Smooth muscle cell (in vitro differentiated cells): ENCODE results near the gene FILIP1. TPM values are rescaled to one million over a fixed set of nuclear protein-coding genes. Genes with fewer than 3 reads are reported as not detected.

Experiments
- DNase-seq: peaks from one replicate; lab custom pipeline; 2025; ENCODE audit not compliant: unreplicated experiment; lab: John Stamatoyannopoulos, UW
- H2AFZ ChIP-seq: fragments of 200-600 bp; sonication (generic); 2 replicates; pipeline ENCODE4 v1.6.0; 2016; ENCODE audit warnings: antibody characterized with exemption, low read depth, mild to moderate bottlenecking
- H3F3A ChIP-seq: fragments of 200-600 bp; sonication (generic); 2 replicates; pipeline ENCODE4 v1.6.0; 2017; ENCODE audit warnings: antibody characterized with exemption, low read depth
- H3K27ac ChIP-seq: fragments of 200-600 bp; sonication (generic); 2 replicates; pipeline ENCODE4 v1.5.1; 2016; ENCODE audit warnings: low read depth, mild to moderate bottlenecking
- H3K27me3 ChIP-seq: fragments of 200-600 bp; sonication (generic); 2 replicates; pipeline ENCODE4 v1.6.1; 2016; ENCODE audit warnings: low read depth, mild to moderate bottlenecking
- H3K36me3 ChIP-seq: fragments of 200-600 bp; sonication (generic); 2 replicates; pipeline ENCODE4 v1.5.1; 2016; ENCODE audit warnings: low read depth
- H3K4me1 ChIP-seq: fragments of 200-600 bp; sonication (generic); 2 replicates; pipeline ENCODE4 v1.5.1; 2016; ENCODE audit warnings: low read depth
- H3K4me2 ChIP-seq: fragments of 200-600 bp; sonication (generic); 2 replicates; pipeline ENCODE4 v1.6.0; 2016; ENCODE audit warnings: mild to moderate bottlenecking
- H3K4me3 ChIP-seq: fragments of 200-600 bp; sonication (generic); 2 replicates; pipeline ENCODE4 v1.5.1; 2016; ENCODE audit warnings: mild to moderate bottlenecking
- H3K79me2 ChIP-seq: fragments of 200-600 bp; sonication (generic); 2 replicates; pipeline ENCODE4 v1.6.0; 2016; ENCODE audit warnings: low read depth, mild to moderate bottlenecking
- H3K9ac ChIP-seq: fragments of 200-600 bp; sonication (generic); 2 replicates; pipeline ENCODE4 v1.6.0; 2016; ENCODE audit warnings: low read depth
- H3K9me3 ChIP-seq: fragments of 200-600 bp; sonication (generic); replicated peaks from 2 replicates; pipeline ENCODE4 v1.5.1; 2016; ENCODE audit warnings: low read depth
- H4K20me1 ChIP-seq: fragments of 200-600 bp; sonication (generic); 2 replicates; pipeline ENCODE4 v1.6.0; 2016; ENCODE audit warnings: low read depth
- CTCF ChIP-seq: fragments of 200-600 bp; sonication (generic); IDR thresholded peaks from 2 replicates; pipeline ENCODE4 v1.5.1; 2017; ENCODE audit warnings: borderline replicate concordance, mild to moderate bottlenecking, antibody characterized with exemption; ENCODE audit not compliant: insufficient read depth, poor library complexity, severe bottlenecking
- WGBS: methylation state at CpG from one replicate; pipeline ENCODE4 v1.1.7; 2016; ENCODE audit warnings: low lambda C conversion rate; 5-methylcytosine and 5-hydroxymethylcytosine counted together
- polyA plus RNA-seq: library from polyadenylated mRNA; unstranded; fragments of >200 nt; fragmentation: Nextera tagmentation; extraction: Ambion mirVana; gene quantifications from 2 replicates; pipeline ENCODE4 v1.2.1, GENCODE V29; 2016
- total RNA-seq: library from RNA; depleted of rRNA; stranded (reverse); fragments of >200 nt; gene quantifications from 2 replicates; pipeline ENCODE4 v1.2.3, GENCODE V29; 2014

Gene FILIP1
- total and polyA plus RNA-seq, 2 experiments from 2014 or later = 3.0 to 3.5 TPM

- H3K27ac ChIP-seq = no peak overlapping the region
- no peak overlapping the region for H2AFZ ChIP-seq
- no peak overlapping the region for H3K4me2 ChIP-seq
- no peaks in the 10 kb centered on the region for H3K36me3 ChIP-seq
- H3K27me3 ChIP-seq = no peaks in the 10 kb centered on the region
- no peaks in the 10 kb centered on the region for H3K9me3 ChIP-seq
- no peaks in the 10 kb centered on the region for H4K20me1 ChIP-seq
- TF ChIP-seq CTCF = no peak
- no peaks in the 10 kb centered on the region for H3K4me1 ChIP-seq
- no peaks in the 10 kb centered on the region for H3F3A ChIP-seq
- 67% methylated on average over 2 of the region's 2 CpGs for WGBS
- no peak overlapping the region for H3K4me3 ChIP-seq
- DNase-seq = no peak
- H3K9ac ChIP-seq = no peak overlapping the region
- no peaks in the 10 kb centered on the region for H3K79me2 ChIP-seq
Measured at GRCh38 chr6:75505424-75505823, 11.8 kb upstream of the FILIP1 start.

GRCh38 chr6:75504465-75505222 is 11.0 kb upstream of the FILIP1 start:
- peak; percentile 12 for TF ChIP-seq CTCF
- Histone ChIP-seq H3K27ac (no peak overlapping the region), H3K27me3 (no peaks in the 10 kb centered on the region), H3K4me3 (no peak overlapping the region), H3K9ac (no peak overlapping the region), H3K9me3 (no peaks in the 10 kb centered on the region), H3F3A (no peaks in the 10 kb centered on the region), H3K36me3 (no peaks in the 10 kb centered on the region), H3K4me1 (no peaks in the 10 kb centered on the region), H3K79me2 (no peaks in the 10 kb centered on the region), H3K4me2 (no peak overlapping the region), H2AFZ (no peak overlapping the region), H4K20me1 (no peaks in the 10 kb centered on the region)
- 94% methylated on average over 4 of the region's 4 CpGs for WGBS
- DNase-seq = no peak

GRCh38 chr6:75503291-75503690 is 9.7 kb upstream of the FILIP1 start:
- WGBS = 64% methylated on average over 2 of the region's 2 CpGs
- peak overlapping the region; percentile 45 for H3K4me2 ChIP-seq
- no peak for DNase-seq

More at GRCh38 chr6:75503291-75503690, 9.7 kb upstream of the FILIP1 start:
- Histone ChIP-seq H3K9ac (no peak overlapping the region), H3K36me3 (no peaks in the 10 kb centered on the region), H3K4me3 (no peak overlapping the region), H3K27ac (peak overlapping the region; percentile 17), H3F3A (no peaks in the 10 kb centered on the region), H2AFZ (peak overlapping the region; percentile 81), H3K9me3 (no peaks in the 10 kb centered on the region), H3K4me1 (no peaks in the 10 kb centered on the region), H3K27me3 (no peaks in the 10 kb centered on the region), H4K20me1 (no peaks in the 10 kb centered on the region), H3K79me2 (no peaks in the 10 kb centered on the region)
- no peak for TF ChIP-seq CTCF
